B cell (primary cell): Measurements from ENCODE around the gene CYFIP2. TPM values are rescaled to one million over a fixed set of nuclear protein-coding genes. Genes with fewer than 3 reads are reported as not detected.

Source experiments
- ATAC-seq: fragments of 200-7000 bp; cut with Tn5 transposase; one replicate; pipeline ENCODE4 v1.10.0; 2021; ENCODE audit warnings: low read depth, mild to moderate bottlenecking, moderate number of reproducible peaks, moderate library complexity
- CTCF ChIA-PET: fragments of 350-600 bp; sonication (Branson Sonifier 250); formaldehyde crosslinking; loops from one replicate; lab custom pipeline; 2021; ENCODE audit warnings: antibody characterized with exemption, inconsistent platforms; lab: Charles Lee
- POLR2A ChIA-PET: fragments of 350-600 bp; sonication (Branson Sonifier 250); formaldehyde crosslinking; loops from one replicate; lab custom pipeline; 2021; ENCODE audit warnings: antibody characterized with exemption; lab: Charles Lee
- DNase-seq: peaks from one replicate; pipeline ENCODE4 v3.0.0; 2013
- H2AFZ ChIP-seq: 2 replicates; pipeline ENCODE4 v1.6.1; 2012; ENCODE audit warnings: mild to moderate bottlenecking, low read depth, low read length; ENCODE audit not compliant: insufficient read depth, poor library complexity, severe bottlenecking
- H3K27ac ChIP-seq, 2 donors: 1 replicate in 1 of 2; 2 replicates in 1 of 2; pipeline ENCODE4 v1.5.1; 2012 to 2013; ENCODE audit warnings: low read length in 2 of 2, mild to moderate bottlenecking in 2 of 2, moderate library complexity in 1 of 2
- H3K27me3 ChIP-seq, 4 experiments: fragments of 200-600 bp in 1 of 4; sonication (generic) in 1 of 4; replicated peaks in 1 of 4; 1 replicate in 2 of 4; 2 replicates in 2 of 4; pipeline versions ENCODE4 v1.6.1 to v1.7.0; 2013 to 2016; ENCODE audit warnings: low read length in 3 of 4, mild to moderate bottlenecking in 2 of 4, mixed read lengths in 1 of 4, moderate library complexity in 1 of 4; ENCODE audit not compliant: insufficient read depth in 4 of 4, control insufficient read depth in 3 of 4; ENCODE audit errors: control extremely low read depth in 1 of 4
- H3K36me3 ChIP-seq, 2 experiments: replicated peaks in 1 of 2; 1 replicate in 1 of 2; 2 replicates in 1 of 2; pipeline versions ENCODE4 v1.6.1 to v1.7.1; 2013; ENCODE audit warnings: low read length in 1 of 2; ENCODE audit not compliant: insufficient read depth in 2 of 2, control insufficient read depth in 1 of 2; ENCODE audit errors: control extremely low read depth in 1 of 2, extremely low read depth in 1 of 2
- H3K4me1 ChIP-seq, 2 donors: fragments of 200-600 bp in 1 of 2; sonication (generic) in 1 of 2; 1 replicate in 1 of 2; 2 replicates in 1 of 2; pipeline versions ENCODE4 v1.5.1 to v1.6.1; 2013 to 2017; ENCODE audit warnings: low read length in 2 of 2; ENCODE audit not compliant: control insufficient read depth in 2 of 2, insufficient read depth in 2 of 2
- H3K4me2 ChIP-seq: replicated peaks from 2 replicates; pipeline ENCODE3; 2012; ENCODE audit warnings: mild to moderate bottlenecking, low read depth, low read length; ENCODE audit not compliant: poor library complexity, severe bottlenecking
- H3K4me3 ChIP-seq, 5 experiments: fragments of 200-600 bp in 1 of 5; sonication (generic) in 1 of 5; 1 replicate in 3 of 5; 2 replicates in 2 of 5; pipeline versions ENCODE4 v1.5.1 to v1.7.0; 2011 to 2016; ENCODE audit warnings: low read length in 4 of 5, mild to moderate bottlenecking in 4 of 5, low read depth in 2 of 5, control low read depth in 1 of 5, moderate library complexity in 1 of 5; ENCODE audit not compliant: insufficient read depth in 1 of 5; ENCODE audit errors: control extremely low read depth in 1 of 5, extremely low read depth in 1 of 5
- H3K79me2 ChIP-seq: fragments of 200-600 bp; sonication (generic); one replicate; pipeline ENCODE4 v1.6.0; 2016; ENCODE audit warnings: low read length; ENCODE audit not compliant: control insufficient read depth, insufficient read depth
- H3K9ac ChIP-seq: fragments of 200-600 bp; sonication (generic); 2 replicates; pipeline ENCODE4 v1.6.1; 2017; ENCODE audit warnings: mild to moderate bottlenecking, low read length, moderate library complexity
- H3K9me3 ChIP-seq, 3 donors: one replicate each; pipeline versions ENCODE4 v1.6.1 to v1.7.1; 2013; ENCODE audit warnings: low read length in 2 of 3; ENCODE audit not compliant: control insufficient read depth in 2 of 3, insufficient read depth in 1 of 3; ENCODE audit errors: control extremely low read depth in 1 of 3
- H4K20me1 ChIP-seq: 2 replicates; pipeline ENCODE4 v1.6.0; 2012; ENCODE audit warnings: mild to moderate bottlenecking, low read length; ENCODE audit not compliant: insufficient read depth, control insufficient read depth, poor library complexity, severe bottlenecking
- H3K27ac Mint-ChIP-seq: one replicate; pipeline ENCODE4 v1.8.0; 2021; ENCODE audit warnings: mixed read lengths
- H3K27me3 Mint-ChIP-seq: one replicate; pipeline ENCODE4 v1.8.0; 2021; ENCODE audit warnings: mixed read lengths
- H3K4me1 Mint-ChIP-seq: one replicate; pipeline ENCODE4 v1.8.0; 2021; ENCODE audit warnings: mixed read lengths
- H3K4me3 Mint-ChIP-seq: one replicate; pipeline ENCODE4 v1.8.0; 2021; ENCODE audit warnings: mixed read lengths
- H3K9me3 Mint-ChIP-seq: one replicate; pipeline ENCODE4 v1.8.0; 2022; ENCODE audit warnings: mixed read lengths; ENCODE audit not compliant: insufficient read depth
- EZH2 ChIP-seq: IDR thresholded peaks from 2 replicates; pipeline ENCODE4 v1.6.1; 2012; ENCODE audit warnings: borderline replicate concordance, low read depth, mild to moderate bottlenecking, moderate library complexity, low read length; ENCODE audit not compliant: insufficient read depth, poor library complexity, severe bottlenecking
- WGBS: methylation state at CpG from one replicate; pipeline ENCODE4 v1.1.5; 2013; ENCODE audit warnings: missing lambda C conversion rate; ENCODE audit not compliant: insufficient coverage; 5-methylcytosine and 5-hydroxymethylcytosine counted together
- intact Hi-C: fragments of 100-400 bp; cut with micrococcal nuclease; formaldehyde crosslinking; loops from one replicate; pipeline ENCODE4 v1.10.0; 2022
- polyA plus RNA-seq: library from polyadenylated mRNA; depleted of rRNA; stranded (reverse); fragments of >200 nt; gene quantifications from 2 replicates; pipeline ENCODE4 v1.2.3, GENCODE V29; 2012
- total RNA-seq, 2 donors: library from RNA; stranded (reverse); fragments of 120-200 nt in 1 of 2; gene quantifications; 1 replicate in 1 of 2; 2 replicates in 1 of 2; pipeline versions ENCODE4 v1.2.3 to v1.2.4, GENCODE V29; 2013 to 2022
- TF ChIP-seq, protein P1 (sequence below): fragments of 200-600 bp; IDR thresholded peaks from one replicate; pipeline ENCODE4 v1.8.0; 2022; ENCODE audit warnings: antibody characterized with exemption, mild to moderate bottlenecking

Gene CYFIP2
- total and polyA plus RNA-seq, 2 donors (not counting 1 experiment from before 2014, with no cell fraction given): 231 to 663 TPM

DNA sequence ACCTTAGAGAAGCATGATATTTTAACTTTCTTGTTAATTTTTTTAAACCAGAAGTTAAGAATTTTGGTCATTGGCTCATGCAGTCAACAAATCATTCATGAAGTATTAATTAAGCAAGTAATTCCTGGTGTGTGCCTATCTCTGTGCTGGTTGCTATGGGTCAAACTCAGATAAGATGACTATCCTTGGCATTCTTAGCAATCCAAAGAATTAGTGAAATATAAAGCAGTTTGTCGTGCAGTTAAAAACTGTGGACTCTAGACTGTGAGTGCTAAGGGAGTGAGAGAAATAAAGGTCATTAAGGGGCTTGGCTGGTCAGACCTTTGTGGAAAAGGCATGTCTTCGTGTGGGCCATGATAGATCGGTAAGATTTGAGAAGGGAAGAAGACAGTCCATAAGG lies 4.8 kb downstream of the CYFIP2 start:
- no peak for TF ChIP-seq EZH2
- TF ChIP-seq, protein P1, sequence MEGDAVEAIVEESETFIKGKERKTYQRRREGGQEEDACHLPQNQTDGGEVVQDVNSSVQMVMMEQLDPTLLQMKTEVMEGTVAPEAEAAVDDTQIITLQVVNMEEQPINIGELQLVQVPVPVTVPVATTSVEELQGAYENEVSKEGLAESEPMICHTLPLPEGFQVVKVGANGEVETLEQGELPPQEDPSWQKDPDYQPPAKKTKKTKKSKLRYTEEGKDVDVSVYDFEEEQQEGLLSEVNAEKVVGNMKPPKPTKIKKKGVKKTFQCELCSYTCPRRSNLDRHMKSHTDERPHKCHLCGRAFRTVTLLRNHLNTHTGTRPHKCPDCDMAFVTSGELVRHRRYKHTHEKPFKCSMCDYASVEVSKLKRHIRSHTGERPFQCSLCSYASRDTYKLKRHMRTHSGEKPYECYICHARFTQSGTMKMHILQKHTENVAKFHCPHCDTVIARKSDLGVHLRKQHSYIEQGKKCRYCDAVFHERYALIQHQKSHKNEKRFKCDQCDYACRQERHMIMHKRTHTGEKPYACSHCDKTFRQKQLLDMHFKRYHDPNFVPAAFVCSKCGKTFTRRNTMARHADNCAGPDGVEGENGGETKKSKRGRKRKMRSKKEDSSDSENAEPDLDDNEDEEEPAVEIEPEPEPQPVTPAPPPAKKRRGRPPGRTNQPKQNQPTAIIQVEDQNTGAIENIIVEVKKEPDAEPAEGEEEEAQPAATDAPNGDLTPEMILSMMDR: no peak
- ChIA-PET POLR2A (interaction anchor here (3.2 kb wide), 1 partner anchor 13 kb away, joined by 38 read pairs; no protein-coding TSS in a partner anchor), CTCF (interaction anchor here (1.7 to 3.2 kb wide), 2 partner anchors 8 to 17 kb away, joined by 8 to 55 read pairs; no protein-coding TSS in a partner anchor)
- DNase-seq (no peak), ATAC-seq (no peak)
- Histone ChIP-seq H3K27me3 (no peaks in the 10 kb centered on the region), H4K20me1 (no peaks in the 10 kb centered on the region), H3K9me3 (peaks cover 0 to 3% (median 1%) of the 10 kb centered on the region in 3 donors), H3K27ac (peak overlapping the region; percentile 99), H2AFZ (no peak overlapping the region), H3K79me2 (peaks cover 92% of the 10 kb centered on the region), H3K9ac (peak overlapping the region; percentile 42), H3K4me3 (no peak overlapping the region), H3K4me2 (peak overlapping the region; percentile 77), H3K36me3 (peaks cover 7 to 20% of the 10 kb centered on the region in 2 experiments), H3K4me1 (peaks cover 80 to 82% of the 10 kb centered on the region in 2 donors)
- Mint-ChIP-seq H3K27ac (peak overlapping the region; percentile 99), H3K4me1 (peaks cover 83% of the 10 kb centered on the region), H3K9me3 (no peaks in the 10 kb centered on the region), H3K27me3 (no peaks in the 10 kb centered on the region), H3K4me3 (peak overlapping the region; percentile 65)
- WGBS: 81% methylated on average over 3 of the region's 3 CpGs
- intact Hi-C loops: loop anchor here (1.0 to 5.0 kb wide), 3 partner anchors 128 to 327 kb away; partner anchors contain the start of gene MED7

DNA sequence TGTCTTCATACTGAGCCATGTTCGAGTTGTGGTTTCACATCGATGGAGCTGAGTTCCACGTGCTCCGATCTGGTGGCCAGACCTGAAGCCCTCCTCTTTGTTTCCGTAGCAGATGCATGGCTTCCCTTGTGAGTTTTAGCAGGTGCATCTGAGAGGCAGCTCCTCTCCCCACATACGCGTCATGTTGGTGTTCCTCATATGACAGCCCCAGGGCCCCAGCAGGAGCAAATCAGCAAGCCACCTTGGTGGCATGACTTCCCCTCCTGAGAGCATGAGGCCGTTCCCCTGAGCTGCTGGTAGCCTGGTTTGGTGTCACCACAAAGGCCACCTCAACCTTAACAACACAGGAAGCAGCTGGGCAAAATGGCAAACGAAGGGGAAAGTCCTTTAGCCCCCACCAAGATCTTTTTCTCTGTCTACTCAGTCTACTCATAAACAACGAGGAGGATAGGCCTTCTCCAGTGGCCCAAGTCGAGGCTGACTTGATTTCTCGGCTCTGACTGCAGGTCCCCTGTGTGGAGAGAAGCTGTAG lies 5.9 kb downstream of the CYFIP2 start:
- Histone ChIP-seq H3K27me3 (no peaks in the 10 kb centered on the region), H3K9ac (peak overlapping the region; percentile 37), H3K4me2 (peak overlapping the region; percentile 77), H2AFZ (no peak overlapping the region), H3K4me3 (peak overlapping the region in 3 of 5 experiments; percentile 4 to 39 (median 32)), H3K36me3 (peaks cover 7 to 20% of the 10 kb centered on the region in 2 experiments), H3K9me3 (peaks cover 0 to 3% (median 1%) of the 10 kb centered on the region in 3 donors), H4K20me1 (no peaks in the 10 kb centered on the region), H3K27ac (peak overlapping the region; percentile 99), H3K79me2 (peaks cover 95% of the 10 kb centered on the region), H3K4me1 (peaks cover 81 to 92% of the 10 kb centered on the region in 2 donors)
- Mint-ChIP-seq H3K9me3 (no peaks in the 10 kb centered on the region), H3K27ac (peak overlapping the region; percentile 99), H3K4me3 (peak overlapping the region; percentile 82), H3K4me1 (peaks cover 90% of the 10 kb centered on the region), H3K27me3 (no peaks in the 10 kb centered on the region)
- 0% methylated on average over 9 of the region's 12 CpGs for WGBS
- ChIA-PET CTCF (interaction anchor here (0.8 to 3.2 kb wide), 10 partner anchors 9 to 124 kb away, joined by 3 to 55 read pairs (median 7); no protein-coding TSS in a partner anchor), POLR2A (interaction anchor here (0.6 to 3.2 kb wide), 8 partner anchors 9 to 446 kb away, joined by 3 to 38 read pairs (median 6); partner anchors contain the start of gene MED7)
- TF ChIP-seq, protein P1: no peak
- no peak for TF ChIP-seq EZH2
- intact Hi-C loops: loop anchor here (1.0 to 5.0 kb wide), 5 partner anchors 11 to 459 kb away; partner anchors contain the start of genes MED7 and THG1L
- ATAC-seq: peak; percentile 89
- peak; percentile 98 for DNase-seq
